Activated CD4-positive, alpha-beta T cell treated with anti-CD3 and anti-CD28 coated beads for 4 hours (primary cell): Measurements from ENCODE around the gene CELF6.
A peak's percentile ranks its signal among the peaks of the same experiment; 100 is the strongest.
"Not testable (repeated sequence)": the region's sequence is repeated elsewhere in the genome, so short reads cannot be mapped to it uniquely, and the experiment has no call there.

ENCODE experiments used
- DNase-seq, 2 donors: peaks; one replicate each; pipeline ENCODE4 v3.0.0-alpha.2; 2020

CELF6 gene

GRCh38 chr15:72315706-72316370 is 4.1 kb downstream of the CELF6 start:
- no peak for DNase-seq

GRCh38 chr15:72313881-72314280 is 6.1 kb downstream of the CELF6 start:
- no peak for DNase-seq

GRCh38 chr15:72313448-72313840 is 6.5 kb downstream of the CELF6 start:
- no peak for DNase-seq

GRCh38 chr15:72312605-72313447 is 7.1 kb downstream of the CELF6 start:
- peak; percentile 52 to 63 for DNase-seq

GRCh38 chr15:72307026-72307425 is 12.9 kb downstream of the CELF6 start:
- DNase-seq: no peak

- peak; percentile 18 to 41 for DNase-seq
Observed at GRCh38 chr15:72306211-72306785, 13.7 kb downstream of the CELF6 start.

- no peak for DNase-seq
Observed at GRCh38 chr15:72304596-72304995, 15.4 kb downstream of the CELF6 start.

GRCh38 chr15:72302955-72303354 is 17.0 kb downstream of the CELF6 start:
- no peak for DNase-seq

GRCh38 chr15:72289597-72290325 is 30.2 kb downstream of the CELF6 start:
- no peak for DNase-seq

GRCh38 chr15:72288796-72289596 is 31.0 kb downstream of the CELF6 start:
- no peak for DNase-seq

GRCh38 chr15:72285927-72286516 is 33.9 kb downstream of the CELF6 start:
- peak; percentile 56 to 61 for DNase-seq

- DNase-seq: no peak
Observed at GRCh38 chr15:72285402-72285801, 34.6 kb downstream of the CELF6 start.

GRCh38 chr15:72284781-72285180 is 35.2 kb downstream of the CELF6 start:
- DNase-seq: no peak

- DNase-seq: no peak
Observed at GRCh38 chr15:72281713-72282112, 38.2 kb downstream of the CELF6 start.

GRCh38 chr15:72280751-72281150 is 39.2 kb downstream of the CELF6 start:
- no peak for DNase-seq

GRCh38 chr15:72278737-72279136 is 41.2 kb downstream of the CELF6 start:
- DNase-seq: no peak

GRCh38 chr15:72276326-72276700 is 43.6 kb downstream of the CELF6 start:
- no peak for DNase-seq

- DNase-seq: not testable (repeated sequence)
Observed at GRCh38 chr15:72275635-72276325, 44.2 kb downstream of the CELF6 start.

GRCh38 chr15:72272997-72273352 is 47.0 kb downstream of the CELF6 start:
- no peak for DNase-seq

- peak; percentile 98 for DNase-seq
Observed at GRCh38 chr15:72272213-72272996, 47.6 kb downstream of the CELF6 start, which contains the start of gene PARP6. Gene PARP6 (minus strand): TSS chr15:72272554. CDS start chr15:72267477, 5,077 bp downstream.

GRCh38 chr15:72271895-72272212 is 48.1 kb downstream of the CELF6 start:
- DNase-seq: no peak
